ENCODE results near the gene ADGRL2. TPM values are rescaled to one million over a fixed set of nuclear protein-coding genes. Genes with fewer than 3 reads are reported as not detected.

The ADGRL2 gene
- total RNA-seq, 1 donor, result 104 TPM

DNA sequence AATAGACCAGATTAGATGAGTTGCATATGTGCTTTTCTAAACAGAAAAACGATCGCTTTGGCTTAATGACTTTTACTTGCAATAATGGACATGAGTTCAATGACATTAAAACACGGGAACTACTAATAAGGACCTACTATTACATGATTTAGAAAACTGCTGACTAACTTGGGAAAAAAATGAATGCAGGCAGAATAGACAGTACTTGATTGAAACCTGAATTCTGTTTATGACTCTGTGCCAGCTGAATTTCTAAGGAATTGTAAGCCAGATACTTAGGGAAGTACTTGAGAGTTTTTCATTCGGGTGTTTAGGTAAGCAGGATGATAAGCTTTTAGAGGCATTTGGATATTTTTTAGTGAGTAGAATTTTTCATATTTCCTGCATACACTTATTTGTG, 12.0 kb downstream of the ADGRL2 start:
- no peak overlapping the region for H3K4me3 ChIP-seq (ENCODE audit: low read depth, low read length)
- peak; percentile 52 for DNase-seq (ENCODE audit: low read depth)
- TF ChIP-seq CTCF (IDR thresholded peaks at IDR 0.05; ENCODE audit: insufficient read depth, low read length), result no peak

GRCh38 chr1:81813691-81814090, 13.0 kb downstream of the ADGRL2 start:
- TF ChIP-seq CTCF (IDR thresholded peaks at IDR 0.05; ENCODE audit: insufficient read depth, low read length), result no peak

GRCh38 chr1:81819613-81820012, 18.9 kb downstream of the ADGRL2 start:
- no peak overlapping the region for H3K4me3 ChIP-seq (ENCODE audit: low read depth, low read length)
- no peak for TF ChIP-seq CTCF (IDR thresholded peaks at IDR 0.05; ENCODE audit: insufficient read depth, low read length)
- DNase-seq (ENCODE audit: low read depth), result no peak

More at GRCh38 chr1:81813691-81814090, 13.0 kb downstream of the ADGRL2 start:
- H3K4me3 ChIP-seq (ENCODE audit: low read depth, low read length), result no peak overlapping the region
- DNase-seq (ENCODE audit: low read depth), result no peak

DNA sequence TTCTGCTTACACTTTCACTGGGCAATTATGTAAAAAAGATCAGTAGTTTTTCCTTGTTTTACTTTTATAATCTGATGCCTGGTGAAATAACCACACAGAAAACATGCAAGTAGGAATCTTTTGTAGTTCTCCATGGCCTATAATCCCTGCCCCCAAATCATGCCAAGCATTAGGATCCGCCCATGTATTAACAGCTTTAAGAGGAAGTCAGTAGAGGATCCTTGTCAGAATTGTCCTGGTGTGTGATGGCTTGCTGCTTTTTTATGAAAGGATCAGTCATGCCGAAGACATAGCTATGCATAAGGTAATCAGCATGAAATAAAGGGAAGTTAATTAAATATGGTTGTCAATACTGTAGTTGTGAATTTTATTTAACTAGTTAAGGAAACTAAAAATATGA, 20.0 kb downstream of the ADGRL2 start:
- no peak for DNase-seq (ENCODE audit: low read depth)
- H3K4me3 ChIP-seq (ENCODE audit: low read depth, low read length), result no peak overlapping the region

GRCh38 chr1:81823082-81823481, 22.3 kb downstream of the ADGRL2 start:
- no peak for DNase-seq (ENCODE audit: low read depth)
- no peak overlapping the region for H3K4me3 ChIP-seq (ENCODE audit: low read depth, low read length)
- no peak for TF ChIP-seq CTCF (IDR thresholded peaks at IDR 0.05; ENCODE audit: insufficient read depth, low read length)

More for the DNA sequence above, 20.0 kb downstream of the ADGRL2 start:
- no peak for TF ChIP-seq CTCF (IDR thresholded peaks at IDR 0.05; ENCODE audit: insufficient read depth, low read length)

- DNase-seq (ENCODE audit: low read depth), result no peak
- no peak for TF ChIP-seq CTCF (IDR thresholded peaks at IDR 0.05; ENCODE audit: insufficient read depth, low read length)
- no peak overlapping the region for H3K4me3 ChIP-seq (ENCODE audit: low read depth, low read length)
These were observed 24.0 kb downstream of the ADGRL2 start for GRCh38 chr1:81824759-81825158.

GRCh38 chr1:81827942-81828341, 27.2 kb downstream of the ADGRL2 start:
- TF ChIP-seq CTCF (IDR thresholded peaks at IDR 0.05; ENCODE audit: insufficient read depth, low read length), result no peak
- DNase-seq (ENCODE audit: low read depth), result no peak
- H3K4me3 ChIP-seq (ENCODE audit: low read depth, low read length), result no peak overlapping the region

All from fibroblast of the aortic adventitia (primary cell).